Neural cell (in vitro differentiated cells): Measurements from ENCODE around the gene RNF19B.

ENCODE experiments used
- EZH2 ChIP-seq: fragments of 200-600, 300-800 bp; shearing (Covaris generic), sonication (generic); IDR thresholded peaks from 2 replicates; pipeline ENCODE4 v1.6.1; 2014; ENCODE audit warnings: antibody characterized with exemption, low read length, borderline replicate concordance, mild to moderate bottlenecking; ENCODE audit not compliant: insufficient read depth, poor library complexity, severe bottlenecking
- POLR2AphosphoS5 ChIP-seq: IDR thresholded peaks from 2 replicates; pipeline ENCODE4 v1.6.1; 2012
- TF ChIP-seq, protein P1 (sequence below): fragments of 450-650 bp; IDR thresholded peaks from 2 replicates; pipeline ENCODE4 v1.5.1; 2014; ENCODE audit warnings: antibody characterized with exemption, mild to moderate bottlenecking, moderate library complexity; ENCODE audit not compliant: poor library complexity, severe bottlenecking

DNA sequence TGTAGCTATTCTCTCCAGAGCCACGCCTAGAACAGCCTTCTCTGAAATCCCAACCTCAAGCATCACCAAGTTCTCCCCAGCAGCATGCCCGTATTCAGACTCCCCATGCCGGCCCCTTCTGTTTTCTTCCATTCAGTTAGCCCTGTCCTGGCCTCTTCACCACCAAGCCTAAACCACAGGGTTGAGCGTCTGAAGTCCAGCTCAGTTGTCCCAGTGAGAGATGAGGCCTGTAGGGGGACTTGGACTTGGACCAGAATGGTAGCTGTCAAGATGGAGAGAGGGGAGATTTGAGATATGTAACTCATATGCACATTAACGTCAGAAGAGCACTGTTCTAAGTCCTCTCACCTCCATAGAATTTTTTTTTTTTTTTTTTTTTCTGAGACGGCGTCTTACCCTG is 58.0 kb downstream of the RNF19B start:
- TF ChIP-seq, protein P1, sequence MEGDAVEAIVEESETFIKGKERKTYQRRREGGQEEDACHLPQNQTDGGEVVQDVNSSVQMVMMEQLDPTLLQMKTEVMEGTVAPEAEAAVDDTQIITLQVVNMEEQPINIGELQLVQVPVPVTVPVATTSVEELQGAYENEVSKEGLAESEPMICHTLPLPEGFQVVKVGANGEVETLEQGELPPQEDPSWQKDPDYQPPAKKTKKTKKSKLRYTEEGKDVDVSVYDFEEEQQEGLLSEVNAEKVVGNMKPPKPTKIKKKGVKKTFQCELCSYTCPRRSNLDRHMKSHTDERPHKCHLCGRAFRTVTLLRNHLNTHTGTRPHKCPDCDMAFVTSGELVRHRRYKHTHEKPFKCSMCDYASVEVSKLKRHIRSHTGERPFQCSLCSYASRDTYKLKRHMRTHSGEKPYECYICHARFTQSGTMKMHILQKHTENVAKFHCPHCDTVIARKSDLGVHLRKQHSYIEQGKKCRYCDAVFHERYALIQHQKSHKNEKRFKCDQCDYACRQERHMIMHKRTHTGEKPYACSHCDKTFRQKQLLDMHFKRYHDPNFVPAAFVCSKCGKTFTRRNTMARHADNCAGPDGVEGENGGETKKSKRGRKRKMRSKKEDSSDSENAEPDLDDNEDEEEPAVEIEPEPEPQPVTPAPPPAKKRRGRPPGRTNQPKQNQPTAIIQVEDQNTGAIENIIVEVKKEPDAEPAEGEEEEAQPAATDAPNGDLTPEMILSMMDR: no peak
- no peak for TF ChIP-seq EZH2
- no peak for TF ChIP-seq POLR2AphosphoS5
